NCI-H69 (cell line): Measurements from ENCODE around the gene SLC6A17.

Experiments
- DNase-seq: peaks from one replicate; lab custom pipeline; 2025; lab: John Stamatoyannopoulos, UW

SLC6A17 gene

GRCh38 chr1:110205156-110205555 is 54.9 kb downstream of the SLC6A17 start:
- DNase-seq = no peak

DNA sequence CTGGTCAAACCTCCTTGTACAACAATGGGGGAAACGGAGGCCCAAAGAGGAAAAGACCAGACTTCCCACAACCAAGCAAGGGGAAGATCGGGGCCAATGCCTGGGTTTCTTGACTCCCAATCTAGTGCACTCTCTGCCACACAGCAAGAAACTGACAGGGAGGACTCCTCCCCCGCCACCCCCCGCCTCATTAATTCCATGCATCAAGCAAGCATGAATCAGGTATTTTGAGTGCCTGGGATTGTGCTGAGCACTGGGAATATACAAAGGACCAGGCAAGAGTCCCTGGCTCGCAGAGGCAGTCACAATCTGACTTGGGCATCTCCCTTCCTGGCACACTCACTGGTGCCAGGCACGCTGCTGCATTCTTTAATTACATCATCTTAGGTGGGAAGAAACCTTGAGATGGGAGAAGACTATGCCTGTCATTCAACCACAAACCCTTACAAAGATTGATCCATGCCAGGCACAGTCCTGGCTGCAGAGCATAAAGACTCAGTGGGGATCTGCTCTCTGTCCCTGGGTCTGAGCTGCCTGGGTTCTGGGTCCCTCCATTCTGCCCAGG is 55.4 kb downstream of the SLC6A17 start:
- DNase-seq = no peak

GRCh38 chr1:110206261-110206920 is 56.1 kb downstream of the SLC6A17 start:
- DNase-seq = no peak

- peak; percentile 75 for DNase-seq
Measured at GRCh38 chr1:110207831-110208230, 57.5 kb downstream of the SLC6A17 start.

- DNase-seq = peak; percentile 52
Measured at GRCh38 chr1:110208916-110209645, 58.8 kb downstream of the SLC6A17 start.

- peak; percentile 90 for DNase-seq
Measured at GRCh38 chr1:110209715-110210603, 59.7 kb downstream of the SLC6A17 start, which contains the start of gene KCNC4. KCNC4 (plus strand) TSS chr1:110210314; CDS start chr1:110211500, 1,186 bp downstream.

DNA sequence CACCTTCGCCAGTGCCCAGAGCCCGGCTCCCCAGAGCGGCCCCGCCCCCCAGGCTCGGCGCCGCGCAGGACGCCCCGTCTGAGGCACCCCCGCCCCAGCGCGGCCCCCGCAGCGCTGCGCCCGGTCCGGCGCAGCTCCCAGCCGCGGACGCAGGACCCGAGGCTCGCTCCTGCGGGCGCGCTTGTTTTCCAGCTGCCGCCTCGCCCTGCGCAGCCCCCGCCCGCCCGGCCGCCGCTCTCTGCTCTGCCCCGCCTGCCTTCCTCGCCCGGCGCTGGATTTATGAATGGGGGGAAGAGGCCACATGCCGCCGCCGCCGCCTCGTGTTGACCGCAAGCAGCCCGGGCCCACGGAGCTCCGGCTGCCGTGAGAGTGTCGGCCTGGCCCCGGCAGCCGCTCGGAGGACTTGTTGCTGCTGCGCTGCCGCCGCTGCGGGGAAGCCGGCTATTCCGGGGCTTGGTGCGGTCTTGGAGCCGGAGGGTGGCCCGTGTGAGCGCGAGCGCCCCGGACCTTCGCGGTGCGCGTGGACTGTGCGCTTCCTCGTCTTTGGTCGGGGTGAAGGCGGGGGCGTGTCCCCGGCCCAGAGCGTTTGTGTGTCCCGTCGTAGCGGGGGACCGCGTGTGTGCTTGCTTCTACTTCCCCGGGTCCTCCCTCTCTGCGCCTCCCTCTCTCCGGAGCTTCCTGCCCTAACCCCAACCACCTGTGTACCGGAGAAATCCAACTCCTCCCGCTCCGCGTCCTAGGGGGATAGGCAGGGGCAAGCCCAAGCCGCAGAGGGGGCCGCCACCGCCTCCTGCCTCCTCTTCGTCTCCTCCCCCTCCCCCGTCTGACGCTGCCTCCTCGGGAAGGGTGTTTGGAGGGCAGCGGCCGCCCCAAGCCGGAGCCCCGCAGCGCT is 60.6 kb downstream of the SLC6A17 start:
- peak; percentile 77 for DNase-seq

GRCh38 chr1:110211496-110212168 is 61.3 kb downstream of the SLC6A17 start:
- no peak for DNase-seq

DNA sequence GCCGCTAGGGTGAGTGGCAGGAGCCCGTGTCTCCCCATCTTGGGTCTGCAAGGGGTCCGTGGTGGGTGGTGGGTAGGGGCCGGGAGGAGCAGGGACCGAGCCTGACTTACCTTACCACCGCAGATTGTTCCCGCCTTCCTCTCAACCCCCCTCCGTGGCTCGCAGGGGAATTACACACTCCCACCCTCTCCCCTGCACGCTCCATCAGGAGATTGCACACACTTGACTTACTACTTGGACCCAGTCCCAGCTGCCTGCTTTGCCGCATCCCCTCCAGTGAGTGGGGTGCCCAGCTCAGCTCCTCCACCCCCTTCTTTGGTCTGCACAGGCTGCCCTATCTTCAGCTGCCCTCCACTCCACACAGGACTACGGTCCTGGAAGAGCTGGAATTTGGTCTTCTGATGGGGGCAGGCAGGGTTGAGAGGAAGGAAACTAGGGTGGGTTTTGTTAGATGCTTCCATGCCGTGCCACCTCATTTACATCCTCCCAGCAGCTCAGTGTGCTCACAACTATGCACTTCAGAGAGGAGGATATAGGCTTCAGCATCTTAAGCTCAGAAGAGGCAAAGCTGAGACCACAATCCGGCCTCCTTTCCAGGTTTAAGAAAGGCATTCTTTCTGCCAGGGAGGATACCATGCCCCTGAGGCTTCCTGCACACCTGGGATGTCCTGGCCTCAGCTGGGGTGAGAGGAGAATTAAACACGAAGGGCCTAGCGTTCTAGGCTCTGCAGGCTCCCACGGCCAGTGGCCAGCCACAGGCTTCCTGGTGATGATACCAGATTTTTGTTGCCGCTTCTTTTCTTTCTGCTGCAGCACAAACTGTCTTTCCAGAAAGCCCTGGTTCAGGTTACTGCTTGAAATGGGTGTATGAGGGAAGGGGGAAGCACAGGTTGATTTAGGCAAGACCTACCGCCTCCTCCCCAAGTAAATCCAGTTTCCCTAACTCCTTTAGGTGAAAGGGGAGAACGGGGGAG is 62.2 kb downstream of the SLC6A17 start:
- peak; percentile 10 for DNase-seq

DNA sequence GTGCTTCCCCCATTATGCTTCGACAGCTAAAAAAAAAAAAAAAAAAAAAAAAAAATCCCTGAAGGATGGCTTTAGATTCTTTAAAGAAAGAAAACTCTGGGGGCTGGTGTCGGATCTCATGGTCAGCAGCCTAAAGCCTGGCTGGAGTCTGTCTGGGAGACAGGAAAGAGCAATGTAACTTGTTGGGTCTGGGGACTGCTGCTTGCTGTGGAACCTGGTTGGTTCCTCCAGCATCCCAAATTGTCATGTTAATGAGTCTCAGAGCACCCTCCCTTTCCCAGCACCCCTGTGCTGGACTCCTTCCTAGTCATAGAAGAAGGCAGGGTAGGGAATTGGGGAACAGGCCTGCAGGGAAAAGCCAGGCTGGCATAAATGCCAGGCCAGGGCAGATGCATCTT is 62.8 kb downstream of the SLC6A17 start:
- DNase-seq = peak; percentile 16

DNA sequence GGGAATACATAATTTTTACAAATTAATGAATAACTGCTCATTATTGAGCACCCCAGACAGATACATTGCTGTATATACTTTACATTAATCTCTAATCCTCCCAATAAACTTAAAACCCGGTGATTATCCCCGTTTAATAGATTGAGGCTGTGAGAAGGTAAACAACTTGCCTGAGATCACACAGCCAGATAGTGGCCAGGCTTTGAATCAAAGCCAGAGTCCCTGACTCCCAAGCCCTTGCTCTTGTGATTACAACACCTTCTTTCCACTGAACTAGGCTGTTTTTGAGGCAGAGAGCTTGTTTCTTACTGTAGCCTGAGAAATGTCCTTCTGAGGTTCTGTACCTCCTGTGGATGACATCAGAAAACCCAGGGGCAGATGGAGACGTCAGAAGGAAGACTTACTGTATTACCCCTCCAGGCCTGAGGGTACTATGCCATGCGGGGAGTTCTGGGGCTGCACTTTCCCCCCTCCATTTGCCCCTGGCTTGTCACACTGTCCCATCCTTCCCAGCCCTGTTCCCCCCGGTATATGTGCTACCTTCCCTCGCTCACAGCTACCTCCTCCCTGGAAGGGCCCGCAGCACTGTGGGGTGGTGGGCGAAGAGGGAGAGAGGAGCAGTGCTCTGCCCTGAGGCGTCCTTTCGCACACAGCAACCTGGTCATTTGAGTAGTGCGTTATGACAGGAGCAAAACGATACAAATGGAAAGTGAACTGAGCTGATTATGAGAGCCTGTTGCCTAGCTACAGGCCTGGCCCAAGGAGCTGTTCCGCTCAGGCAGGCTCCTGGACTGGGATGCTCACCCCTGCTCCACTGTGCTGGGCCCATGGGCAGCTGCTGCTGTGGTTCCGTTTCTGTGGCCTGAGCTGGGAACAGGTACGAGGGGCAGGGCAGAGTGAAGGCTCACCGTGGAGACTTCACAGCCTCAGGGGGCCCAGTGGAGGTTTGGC is 64.4 kb downstream of the SLC6A17 start:
- DNase-seq = peak; percentile 17

GRCh38 chr1:110215621-110216515 is 65.6 kb downstream of the SLC6A17 start:
- DNase-seq = no peak

- no peak for DNase-seq
Measured at GRCh38 chr1:110216844-110217444, 66.7 kb downstream of the SLC6A17 start.

GRCh38 chr1:110218137-110218536 is 67.8 kb downstream of the SLC6A17 start:
- no peak for DNase-seq

- no peak for DNase-seq
Measured at GRCh38 chr1:110218739-110219138, 68.4 kb downstream of the SLC6A17 start.

- no peak for DNase-seq
Measured at GRCh38 chr1:110220324-110220723, 70.0 kb downstream of the SLC6A17 start.

GRCh38 chr1:110221119-110221518 is 70.8 kb downstream of the SLC6A17 start:
- no peak for DNase-seq
